SU-DHL-6 (cell line): ENCODE results near the gene ZMIZ1.

Experiments
- H2AFZ ChIP-seq: fragments of 200-600 bp; sonication (generic); 2 replicates; pipeline ENCODE4 v1.6.1; 2014; ENCODE audit warnings: low read depth, mild to moderate bottlenecking, moderate library complexity, mixed read lengths, antibody characterized with exemption, low read length; ENCODE audit not compliant: severe bottlenecking
- H3F3A ChIP-seq: fragments of 200-600 bp; shearing (Covaris generic); 2 replicates; pipeline ENCODE4 v1.6.0; 2016; ENCODE audit warnings: antibody characterized with exemption, mild to moderate bottlenecking; ENCODE audit not compliant: insufficient read depth
- H3K27ac ChIP-seq: fragments of 200-600 bp; sonication (generic); 2 replicates; pipeline ENCODE4 v1.5.1; 2016; ENCODE audit warnings: low read depth, mild to moderate bottlenecking, low read length, moderate library complexity, mixed read lengths
- H3K27me3 ChIP-seq: fragments of 200-600 bp; sonication (generic), shearing (Covaris generic); 2 replicates; pipeline ENCODE4 v1.6.0; 2014; ENCODE audit warnings: mild to moderate bottlenecking, low read length
- H3K36me3 ChIP-seq: fragments of 200-600 bp; sonication (generic); 2 replicates; pipeline ENCODE4 v1.6.1; 2014; ENCODE audit warnings: mild to moderate bottlenecking, low read length, mixed read lengths
- H3K4me2 ChIP-seq: fragments of 300-600, 200-600 bp; shearing (Covaris generic), sonication (generic); 2 replicates; pipeline ENCODE4 v1.6.0; 2014; ENCODE audit warnings: low read length, low read depth, mild to moderate bottlenecking; ENCODE audit not compliant: poor library complexity, severe bottlenecking
- H3K4me3 ChIP-seq: fragments of 200-600 bp; sonication (generic); 2 replicates; pipeline ENCODE4 v1.5.1; 2014; ENCODE audit warnings: antibody characterized with exemption, low read length, mild to moderate bottlenecking, mixed read lengths; ENCODE audit not compliant: insufficient read depth, poor library complexity, severe bottlenecking
- H3K79me2 ChIP-seq: fragments of 200-600 bp; sonication (generic); 2 replicates; pipeline ENCODE4 v1.6.1; 2014; ENCODE audit warnings: mild to moderate bottlenecking, low read length, moderate library complexity; ENCODE audit not compliant: insufficient read depth
- H3K9ac ChIP-seq: fragments of 200-600 bp; sonication (generic); 2 replicates; pipeline ENCODE4 v1.7.0; 2014; ENCODE audit warnings: mild to moderate bottlenecking, low read length
- H3K9me2 ChIP-seq: fragments of 200-600 bp; sonication (generic); replicated peaks from 2 replicates; pipeline ENCODE4 v1.6.1; 2014; ENCODE audit warnings: low read length; ENCODE audit not compliant: insufficient read depth
- H3K9me3 ChIP-seq: fragments of 200-600 bp; sonication (generic); 2 replicates; pipeline ENCODE4 v1.6.1; 2014; ENCODE audit warnings: low read length, mixed read lengths; ENCODE audit not compliant: insufficient read depth
- H4K20me1 ChIP-seq: fragments of 200-600 bp; sonication (generic); 2 replicates; pipeline ENCODE4 v1.6.1; 2014; ENCODE audit warnings: low read depth, mild to moderate bottlenecking, antibody characterized with exemption, low read length, moderate library complexity, mixed read lengths
- CTCF ChIP-seq: fragments of 200-600 bp; sonication (generic); IDR thresholded peaks from one replicate; pipeline ENCODE4 v1.5.1; 2017; ENCODE audit warnings: antibody characterized with exemption, mild to moderate bottlenecking, low read length, moderate library complexity; ENCODE audit not compliant: insufficient read depth, poor library complexity, severe bottlenecking
- EZH2phosphoT487 ChIP-seq: fragments of 200-600 bp; sonication (generic), shearing (Covaris generic); conservative IDR thresholded peaks from 2 replicates; pipeline ENCODE4 v1.6.1; 2018; ENCODE audit warnings: mild to moderate bottlenecking, antibody characterized with exemption, low read length, moderate library complexity, mixed read lengths

ZMIZ1 gene

GRCh38 chr10:79181227-79181626, 112.5 kb downstream of the ZMIZ1 start:
- Histone ChIP-seq H4K20me1 (no peaks in the 10 kb centered on the region), H3K27me3 (no peaks in the 10 kb centered on the region), H3K9ac (no peak overlapping the region), H3K4me2 (no peak overlapping the region), H3K79me2 (no peaks in the 10 kb centered on the region), H3K9me2 (no peaks in the 10 kb centered on the region), H3K36me3 (no peaks in the 10 kb centered on the region), H3K27ac (no peak overlapping the region), H3F3A (no peaks in the 10 kb centered on the region), H2AFZ (no peak overlapping the region), H3K4me3 (no peak overlapping the region), H3K9me3 (no peaks in the 10 kb centered on the region)
- TF ChIP-seq CTCF, result no peak
- TF ChIP-seq EZH2phosphoT487, result no peak

- H3F3A ChIP-seq, result no peaks in the 10 kb centered on the region
- no peaks in the 10 kb centered on the region for H4K20me1 ChIP-seq
These were observed 113.1 kb downstream of the ZMIZ1 start for GRCh38 chr10:79181698-79182521.

GRCh38 chr10:79182781-79183467, 114.2 kb downstream of the ZMIZ1 start:
- Histone ChIP-seq H3K4me3 (no peak overlapping the region), H3F3A (no peaks in the 10 kb centered on the region), H3K79me2 (no peaks in the 10 kb centered on the region), H3K9me3 (no peaks in the 10 kb centered on the region), H3K36me3 (no peaks in the 10 kb centered on the region), H3K9ac (no peak overlapping the region), H3K27ac (no peak overlapping the region), H4K20me1 (no peaks in the 10 kb centered on the region), H3K4me2 (no peak overlapping the region), H2AFZ (no peak overlapping the region), H3K27me3 (no peaks in the 10 kb centered on the region), H3K9me2 (no peaks in the 10 kb centered on the region)
- TF ChIP-seq EZH2phosphoT487 (no peak), CTCF (no peak)

More at GRCh38 chr10:79181698-79182521, 113.1 kb downstream of the ZMIZ1 start:
- H2AFZ ChIP-seq, result no peak overlapping the region
- no peak overlapping the region for H3K4me2 ChIP-seq
- H3K27ac ChIP-seq, result no peak overlapping the region
- no peak overlapping the region for H3K9ac ChIP-seq
- H3K9me2 ChIP-seq, result no peaks in the 10 kb centered on the region
- no peaks in the 10 kb centered on the region for H3K27me3 ChIP-seq
- H3K79me2 ChIP-seq, result no peaks in the 10 kb centered on the region
- no peaks in the 10 kb centered on the region for H3K36me3 ChIP-seq
- no peaks in the 10 kb centered on the region for H3K9me3 ChIP-seq
- TF ChIP-seq EZH2phosphoT487 (no peak), CTCF (no peak)
- H3K4me3 ChIP-seq, result no peak overlapping the region
